ENCODE data around the gene BMP8A.
"Not testable (repeated sequence)": the region's sequence is repeated elsewhere in the genome, so short reads cannot be mapped to it uniquely, and the experiment has no call there.

Gene BMP8A

DNA sequence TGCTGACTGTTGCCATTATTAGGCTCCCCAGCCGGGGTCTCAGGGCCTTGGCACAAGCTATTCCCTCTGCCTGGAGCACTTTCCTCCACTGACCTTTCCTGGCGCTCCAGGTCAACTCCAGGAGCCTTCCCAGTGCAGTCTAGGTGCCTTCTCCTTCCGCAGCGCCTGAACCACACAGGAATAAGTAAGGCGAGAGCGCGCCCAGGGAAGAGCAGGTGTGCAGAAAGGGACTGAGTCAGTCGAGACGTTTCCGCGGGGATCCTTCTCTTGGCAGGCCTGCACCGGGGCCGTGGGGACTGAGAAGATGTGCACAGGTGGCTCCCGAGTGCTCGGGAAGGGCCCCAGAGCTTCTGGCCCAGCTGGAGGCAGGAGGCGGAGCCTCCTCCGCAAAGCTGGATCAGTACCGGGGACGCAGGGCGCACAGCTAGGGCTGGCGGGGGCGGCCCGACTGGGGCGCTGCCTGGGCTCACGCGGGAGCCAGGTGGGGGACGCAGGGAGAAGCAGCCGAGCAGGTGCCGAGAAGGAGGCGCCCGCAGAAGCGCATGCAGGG, 765 bp upstream of the BMP8A start:
- no peak overlapping the region for H3K4me3 ChIP-seq (ENCODE audit: low read length)
- DNase-seq (ENCODE audit: low read depth) = peak; percentile 33
- TF ChIP-seq, protein P1, sequence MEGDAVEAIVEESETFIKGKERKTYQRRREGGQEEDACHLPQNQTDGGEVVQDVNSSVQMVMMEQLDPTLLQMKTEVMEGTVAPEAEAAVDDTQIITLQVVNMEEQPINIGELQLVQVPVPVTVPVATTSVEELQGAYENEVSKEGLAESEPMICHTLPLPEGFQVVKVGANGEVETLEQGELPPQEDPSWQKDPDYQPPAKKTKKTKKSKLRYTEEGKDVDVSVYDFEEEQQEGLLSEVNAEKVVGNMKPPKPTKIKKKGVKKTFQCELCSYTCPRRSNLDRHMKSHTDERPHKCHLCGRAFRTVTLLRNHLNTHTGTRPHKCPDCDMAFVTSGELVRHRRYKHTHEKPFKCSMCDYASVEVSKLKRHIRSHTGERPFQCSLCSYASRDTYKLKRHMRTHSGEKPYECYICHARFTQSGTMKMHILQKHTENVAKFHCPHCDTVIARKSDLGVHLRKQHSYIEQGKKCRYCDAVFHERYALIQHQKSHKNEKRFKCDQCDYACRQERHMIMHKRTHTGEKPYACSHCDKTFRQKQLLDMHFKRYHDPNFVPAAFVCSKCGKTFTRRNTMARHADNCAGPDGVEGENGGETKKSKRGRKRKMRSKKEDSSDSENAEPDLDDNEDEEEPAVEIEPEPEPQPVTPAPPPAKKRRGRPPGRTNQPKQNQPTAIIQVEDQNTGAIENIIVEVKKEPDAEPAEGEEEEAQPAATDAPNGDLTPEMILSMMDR (IDR thresholded peaks at IDR 0.05; ENCODE audit: insufficient read depth, low read depth, low read length, missing control alignments) = no peak

DNA sequence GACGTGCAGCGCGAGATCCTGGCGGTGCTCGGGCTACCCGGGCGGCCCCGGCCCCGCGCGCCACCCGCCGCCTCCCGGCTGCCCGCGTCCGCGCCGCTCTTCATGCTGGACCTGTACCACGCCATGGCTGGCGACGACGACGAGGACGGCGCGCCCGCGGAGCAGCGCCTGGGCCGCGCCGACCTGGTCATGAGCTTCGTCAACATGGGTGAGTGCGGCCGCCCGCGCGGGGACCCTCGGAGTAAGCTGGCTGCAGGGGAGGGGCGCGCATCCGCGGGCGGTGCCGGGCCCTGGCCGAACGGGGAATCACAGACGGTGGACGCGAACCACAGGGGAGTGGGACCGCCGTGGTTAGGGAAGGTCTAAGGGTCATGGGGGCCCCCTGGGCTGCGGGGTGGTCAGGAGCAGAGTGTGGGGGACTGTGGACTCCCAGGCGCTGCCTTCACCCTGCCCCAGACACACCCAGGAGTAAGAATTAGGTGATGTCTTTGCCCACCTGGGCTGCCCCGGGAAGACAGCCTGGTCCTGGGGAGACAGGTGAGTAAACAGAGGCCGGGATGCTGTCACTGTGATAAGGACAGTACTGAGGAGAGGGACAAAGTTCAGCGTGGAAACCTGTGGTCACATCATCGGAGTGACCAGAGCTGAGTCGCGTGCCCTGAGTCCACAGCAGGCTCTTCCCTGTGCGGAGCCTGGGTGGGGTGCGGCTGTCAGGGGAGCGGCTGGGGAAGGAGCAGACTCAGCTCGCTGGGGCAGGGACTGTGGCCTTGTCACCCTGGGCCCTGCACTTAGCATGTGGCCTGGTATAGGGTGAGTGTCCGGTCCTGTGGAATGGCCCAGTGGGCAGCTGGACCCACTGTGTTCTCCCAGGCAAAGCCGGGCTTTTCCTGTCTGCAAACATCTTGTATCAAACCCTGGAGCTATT, 944 bp downstream of the BMP8A start:
- H3K4me3 ChIP-seq (ENCODE audit: low read length); DNase-seq (ENCODE audit: low read depth): not testable (repeated sequence)

DNA sequence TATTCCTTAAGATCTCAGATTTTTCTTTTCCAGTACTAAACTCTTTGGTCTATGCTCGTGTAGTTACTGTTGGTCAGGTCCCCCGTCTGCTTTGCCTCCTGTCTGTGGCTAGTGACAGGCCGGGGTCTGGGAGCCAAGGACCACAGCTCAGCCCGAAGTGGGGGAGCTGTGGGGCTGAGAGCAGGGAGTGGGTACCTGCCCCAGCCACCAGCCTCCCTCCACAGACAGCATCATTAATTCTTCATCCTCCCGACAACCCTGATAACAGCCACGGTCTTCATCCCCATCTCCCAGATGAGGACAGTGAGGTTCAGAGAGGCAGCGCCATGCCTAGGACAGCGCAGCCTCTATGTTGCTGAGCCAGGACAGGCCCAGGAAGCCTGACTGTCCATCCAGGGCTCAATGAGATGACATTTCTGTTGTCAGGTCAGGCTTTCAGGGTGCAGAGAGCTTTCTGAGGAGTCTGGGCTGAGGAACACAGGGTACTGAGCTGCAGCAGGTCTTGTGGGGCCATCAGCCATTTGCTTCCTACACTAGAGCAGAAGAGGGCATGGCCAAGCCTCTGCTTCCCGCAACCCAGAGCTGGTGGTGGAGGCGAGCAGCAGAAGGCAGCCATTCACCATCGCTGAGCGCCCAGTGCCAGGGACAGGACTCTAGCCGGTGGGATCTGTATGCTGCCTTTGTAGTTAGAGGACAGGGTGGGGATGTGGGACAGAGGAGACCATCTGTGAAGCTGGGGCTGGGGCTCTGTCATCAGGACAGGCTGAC, 1.8 kb downstream of the BMP8A start:
- DNase-seq (ENCODE audit: low read depth); H3K4me3 ChIP-seq (ENCODE audit: low read length): not testable (repeated sequence)

DNA sequence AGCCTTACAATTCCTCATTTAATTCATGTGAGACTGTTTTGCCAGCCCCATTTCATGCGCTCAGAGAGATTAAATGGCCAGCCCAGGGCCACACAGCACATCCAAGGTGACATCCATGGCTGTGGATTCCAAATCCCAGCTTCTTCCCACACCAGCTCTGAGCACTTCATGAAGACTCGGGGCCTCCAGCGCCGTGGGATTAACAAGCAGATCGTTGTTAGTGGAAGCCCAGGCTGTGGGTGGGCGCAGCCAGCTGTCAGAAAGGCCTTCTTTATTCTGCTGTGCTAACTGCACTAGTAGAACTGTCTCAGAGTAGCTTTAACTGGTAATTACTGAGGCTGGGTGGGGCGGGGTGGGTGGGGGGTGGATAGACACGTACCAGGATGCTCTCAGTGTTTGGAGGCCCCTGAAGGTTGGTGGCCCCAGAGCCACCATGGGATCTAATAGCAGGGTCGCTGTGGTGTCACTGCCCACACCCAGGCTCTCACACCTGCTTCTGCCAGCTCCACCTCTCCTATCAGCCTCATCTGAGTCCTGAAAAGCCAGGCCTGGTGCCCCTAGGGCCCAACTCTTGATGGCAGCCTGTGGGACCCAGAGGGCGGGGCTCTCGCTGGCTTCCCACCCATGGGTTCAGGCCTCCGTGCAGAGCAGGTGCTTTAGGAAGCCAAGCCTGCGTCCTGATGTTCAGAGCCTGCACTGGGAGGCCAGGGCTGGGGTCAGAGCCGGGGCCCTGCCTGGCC, 3.4 kb downstream of the BMP8A start:
- no peak overlapping the region for H3K4me3 ChIP-seq (ENCODE audit: low read length)
- TF ChIP-seq, protein P1 (IDR thresholded peaks at IDR 0.05; ENCODE audit: insufficient read depth, low read depth, low read length, missing control alignments) = no peak
- no peak for DNase-seq (ENCODE audit: low read depth)

DNA sequence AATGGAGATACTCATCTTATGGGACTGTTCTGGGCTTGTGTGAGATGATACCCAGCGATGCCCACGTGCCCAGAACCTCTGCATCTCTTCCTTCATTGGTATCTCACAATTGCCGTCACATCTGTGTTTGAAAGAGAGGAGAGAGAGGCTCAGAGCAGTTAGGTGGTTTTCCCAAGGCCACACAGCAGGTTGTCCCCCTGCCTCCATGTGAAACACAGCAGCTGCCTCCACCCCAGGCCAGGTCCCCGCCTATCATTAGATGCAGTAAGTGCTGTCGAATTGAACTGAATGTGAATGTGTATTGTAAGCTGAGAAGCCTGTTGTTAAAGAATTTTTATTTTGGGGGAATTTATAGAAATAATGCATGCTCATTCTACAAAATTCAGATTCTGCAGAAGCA, 5.1 kb downstream of the BMP8A start:
- H3K4me3 ChIP-seq (ENCODE audit: low read length); DNase-seq (ENCODE audit: low read depth): not testable (repeated sequence)

DNA sequence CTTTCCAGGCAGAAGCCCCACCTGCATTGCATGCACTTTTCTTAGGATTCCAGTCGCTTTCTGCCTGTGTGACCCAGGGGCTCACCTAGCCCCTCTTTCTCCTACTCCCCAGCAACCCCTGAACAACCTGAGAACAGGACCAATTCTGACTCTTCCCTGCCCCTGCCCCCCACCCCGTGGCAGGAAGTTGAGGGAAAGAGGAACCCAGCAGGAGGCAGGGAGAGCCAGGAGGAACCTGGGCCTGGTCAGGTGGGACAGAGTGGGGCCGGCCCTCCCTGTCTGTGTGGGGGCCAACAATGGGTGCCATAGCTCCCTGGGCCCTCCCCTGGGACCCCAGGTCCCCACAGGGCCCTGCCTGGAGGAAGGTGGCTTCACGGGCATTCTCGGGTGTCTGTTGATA, 6.1 kb downstream of the BMP8A start:
- H3K4me3 ChIP-seq (ENCODE audit: low read length) = no peak overlapping the region
- DNase-seq (ENCODE audit: low read depth) = no peak
- TF ChIP-seq, protein P1 (IDR thresholded peaks at IDR 0.05; ENCODE audit: insufficient read depth, low read depth, low read length, missing control alignments) = no peak

DNA sequence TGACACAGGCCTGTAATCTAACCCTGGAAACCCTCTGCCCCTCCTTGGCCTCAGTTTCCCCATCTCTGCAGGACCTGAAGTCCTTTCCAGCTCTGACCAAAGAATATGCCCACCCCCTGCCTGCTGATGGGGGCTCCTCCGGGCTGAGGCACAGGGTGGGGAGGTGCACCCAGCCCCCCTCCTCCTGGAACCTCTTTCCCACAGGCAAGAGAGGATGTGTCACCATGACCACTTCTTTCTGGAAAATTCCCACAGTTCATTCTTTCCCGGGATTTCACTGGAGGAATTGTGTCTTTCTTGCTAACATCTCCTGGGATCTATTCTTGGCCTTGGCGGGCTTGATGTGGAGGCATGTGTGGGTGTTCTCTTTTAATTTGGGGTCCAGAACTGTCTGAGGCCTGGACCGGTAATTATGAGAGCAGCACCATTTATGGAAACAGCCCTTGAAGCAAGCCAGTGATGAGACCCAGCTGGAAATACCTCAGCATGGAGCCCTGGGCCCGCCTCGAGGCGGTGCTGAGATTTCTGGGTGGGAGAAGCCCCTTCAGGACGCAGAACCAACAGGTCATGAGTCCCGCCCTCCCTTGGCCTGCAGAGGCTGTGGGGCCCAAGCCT, 6.8 kb downstream of the BMP8A start:
- DNase-seq (ENCODE audit: low read depth); H3K4me3 ChIP-seq (ENCODE audit: low read length): not testable (repeated sequence)

DNA sequence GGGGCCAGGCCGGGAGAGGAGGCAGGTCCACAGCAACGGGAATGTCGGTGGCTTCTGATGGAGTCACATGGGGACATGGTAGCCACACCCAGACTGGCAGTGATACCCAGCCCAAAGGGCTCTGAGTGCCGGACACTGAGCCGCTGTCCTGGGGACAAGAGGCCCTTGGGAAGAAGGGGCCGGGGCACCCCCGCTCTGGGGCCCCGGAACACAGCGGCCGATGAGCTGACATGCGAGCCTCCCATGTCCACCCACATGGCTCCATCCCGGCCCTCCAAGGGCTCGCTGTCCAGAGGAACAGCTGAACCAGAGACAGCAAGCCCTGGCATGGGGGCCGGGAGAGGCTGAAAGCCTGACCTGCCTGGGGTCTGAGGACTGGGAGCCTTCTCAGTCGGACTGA, 7.4 kb downstream of the BMP8A start:
- not testable (repeated sequence) for H3K4me3 ChIP-seq (ENCODE audit: low read length); DNase-seq (ENCODE audit: low read depth)

DNA sequence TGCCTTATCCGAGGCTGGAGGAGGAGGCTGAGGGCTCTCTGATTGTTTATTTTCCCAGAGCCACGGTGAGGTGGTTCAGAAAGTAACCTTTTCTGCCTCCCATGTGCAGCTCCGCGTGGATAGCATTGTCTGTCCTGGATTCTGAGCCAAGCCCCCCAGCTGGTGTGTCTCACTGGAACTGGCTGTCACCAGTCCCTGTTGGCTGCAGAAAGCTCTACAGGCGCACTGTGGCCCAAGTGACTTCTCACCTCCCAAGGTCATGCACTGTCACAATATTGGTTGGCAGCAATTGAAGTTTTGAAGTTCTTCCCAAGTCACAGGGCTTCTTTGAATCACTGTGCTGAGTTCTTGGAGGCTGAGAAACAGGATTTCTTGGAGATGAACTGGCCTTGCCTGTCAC, 8.2 kb downstream of the BMP8A start:
- DNase-seq (ENCODE audit: low read depth) = no peak
- TF ChIP-seq, protein P1 (IDR thresholded peaks at IDR 0.05; ENCODE audit: insufficient read depth, low read depth, low read length, missing control alignments) = no peak
- no peak overlapping the region for H3K4me3 ChIP-seq (ENCODE audit: low read length)
